PFSK-1 (cell line): Measurements from ENCODE around the gene PRKCQ.

ENCODE experiments used
- FOXP2 ChIP-seq: optimal IDR thresholded peaks from 2 replicates; pipeline ENCODE3; 2011; ENCODE audit warnings: borderline replicate concordance, control low read depth, inconsistent platforms; ENCODE audit not compliant: insufficient read depth; ENCODE audit errors: extremely low read length, extremely low read depth
- POLR2AphosphoS5 ChIP-seq: IDR thresholded peaks from 2 replicates; pipeline ENCODE4 v1.6.1; 2012; ENCODE audit warnings: low read depth, mild to moderate bottlenecking, control low read depth, low read length, moderate library complexity
- REST ChIP-seq, 2 experiments: IDR thresholded peaks; 2 replicates each; pipeline versions ENCODE4 v1.6.1 to v1.8.0; 2011 to 2012; ENCODE audit warnings: low read depth in 2 of 2, low read length in 2 of 2, control low read depth in 1 of 2, inconsistent platforms in 1 of 2, mild to moderate bottlenecking in 1 of 2, moderate library complexity in 1 of 2; ENCODE audit not compliant: insufficient read depth in 1 of 2
- SIN3A ChIP-seq: IDR thresholded peaks from 2 replicates; pipeline ENCODE4 v1.6.1; 2012; ENCODE audit warnings: mild to moderate bottlenecking, low read length, moderate library complexity, borderline replicate concordance; ENCODE audit not compliant: insufficient read depth

GRCh38 chr10:6473430-6473829 is 106.6 kb downstream of the PRKCQ start:
- no peak for TF ChIP-seq REST (IDR thresholded peaks at IDR 0.05; ENCODE audit: insufficient read depth in 1 of 2, low read depth in 2 of 2, low read length in 2 of 2)
- TF ChIP-seq SIN3A, result no peak
- no peak for TF ChIP-seq FOXP2
- TF ChIP-seq POLR2AphosphoS5, result no peak
